K562 (cell line): ENCODE results near the gene TNFRSF6B. TPM values are rescaled to one million over a fixed set of nuclear protein-coding genes. Genes with fewer than 3 reads are reported as not detected.

Experiments
- ATAC-seq: fragments of 200-7000 bp; cut with Tn5 transposase; 3 replicates; pipeline ENCODE4 v1.9.1; 2020; ENCODE audit warnings: moderate library complexity
- BruUV-seq: library from RNA; stranded (reverse); fragments of 400-500 nt; replicated peaks from 2 replicates; lab custom pipeline; 2021; lab: Mats Ljungman, UMichigan
- CTCF ChIA-PET: fragments of 300-600 bp; formaldehyde crosslinking; extraction: SDS; loops from one replicate; lab custom pipeline; 2021; ENCODE audit warnings: low intra/inter-chr PET ratio; lab: Yijun Ruan, JAX
- POLR2A ChIA-PET: fragments of 300-600, 350-650 bp; sonication (Branson Sonifier 250); formaldehyde crosslinking; extraction: SDS; loops from one replicate; lab custom pipeline; 2021; ENCODE audit warnings: antibody characterized with exemption, inconsistent platforms; lab: Yijun Ruan, JAX
- DNase-seq, 4 experiments: peaks; one replicate each; pipeline versions ENCODE4 v3.0.0 to v3.0.0-alpha.2; 2011 to 2018; ENCODE audit warnings: low spot score in 3 of 4, mixed read lengths in 3 of 4; ENCODE audit errors: extremely low read depth in 1 of 4
- FAIRE-seq: peaks from 2 replicates; lab custom pipeline; 2011; peaks lifted over from hg19 to GRCh38; lab: Jason Lieb, UNC
- H2AFZ ChIP-seq: 2 replicates; pipeline ENCODE4 v1.6.0; 2011; ENCODE audit warnings: low read depth, low read length, control low read depth, inconsistent platforms
- H3K27ac ChIP-seq: fragments of 200-600 bp; 3 replicates; pipeline ENCODE4 v1.8.0; 2011; ENCODE audit warnings: low read depth, mild to moderate bottlenecking, control low read depth, inconsistent platforms, low read length, moderate library complexity, mixed read lengths; ENCODE audit errors: extremely low read depth
- H3K27me3 ChIP-seq, 2 experiments: fragments of 300-600 bp in 1 of 2; 2 replicates in 1 of 2; 3 replicates in 1 of 2; pipeline versions ENCODE4 v1.6.0 to v1.8.0; 2011; ENCODE audit warnings: inconsistent platforms in 2 of 2, low read length in 2 of 2, mild to moderate bottlenecking in 1 of 2, mixed read lengths in 1 of 2, moderate library complexity in 1 of 2; ENCODE audit not compliant: control insufficient read depth in 2 of 2, insufficient read depth in 2 of 2
- H3K36me3 ChIP-seq: fragments of 300-600 bp; 3 replicates; pipeline ENCODE4 v1.8.0; 2011; ENCODE audit warnings: mild to moderate bottlenecking, low read length, inconsistent platforms; ENCODE audit not compliant: control insufficient read depth, insufficient read depth
- H3K4me1 ChIP-seq, 2 experiments: fragments of 200-600 bp in 1 of 2; replicated peaks in 1 of 2; 2 replicates in 1 of 2; 3 replicates in 1 of 2; pipeline versions ENCODE4 v1.5.1 to v1.8.0; 2011; ENCODE audit warnings: inconsistent platforms in 2 of 2, low read length in 2 of 2, mild to moderate bottlenecking in 1 of 2, mixed read lengths in 1 of 2, moderate library complexity in 1 of 2; ENCODE audit not compliant: control insufficient read depth in 2 of 2, insufficient read depth in 2 of 2
- H3K4me2 ChIP-seq: 2 replicates; pipeline ENCODE4 v1.6.1; 2011; ENCODE audit warnings: low read length, control low read depth, inconsistent platforms, mixed read lengths; ENCODE audit not compliant: insufficient read depth
- H3K4me3 ChIP-seq: fragments of 200-600 bp; sonication (generic), shearing (Covaris generic); 2 replicates; pipeline ENCODE4 v1.5.1; 2016; ENCODE audit warnings: control low read depth, inconsistent platforms
- H3K79me2 ChIP-seq: fragments of 200-600 bp; 3 replicates; pipeline ENCODE4 v1.8.0; 2011; ENCODE audit warnings: low read length, inconsistent platforms; ENCODE audit not compliant: control insufficient read depth, insufficient read depth
- H3K9ac ChIP-seq, 2 experiments: 2 replicates each; pipeline versions ENCODE4 v1.6.0 to v1.6.1; 2011; ENCODE audit warnings: low read depth in 2 of 2, low read length in 2 of 2, control low read depth in 1 of 2, inconsistent platforms in 1 of 2, mild to moderate bottlenecking in 1 of 2, mixed read lengths in 1 of 2; ENCODE audit not compliant: insufficient read depth in 1 of 2
- H3K9me1 ChIP-seq: one replicate; pipeline ENCODE4 v1.6.0; 2011; ENCODE audit warnings: inconsistent platforms, mild to moderate bottlenecking, low read length, moderate library complexity; ENCODE audit not compliant: control insufficient read depth, insufficient read depth
- H3K9me3 ChIP-seq: replicated peaks from 2 replicates; pipeline ENCODE4 v1.5.1; 2011; ENCODE audit warnings: low read depth, low read length, inconsistent platforms; ENCODE audit not compliant: control insufficient read depth, insufficient read depth
- H4K20me1 ChIP-seq: replicated peaks from 2 replicates; pipeline ENCODE4 v1.6.1; 2011; ENCODE audit warnings: low read length, inconsistent platforms, mixed read lengths; ENCODE audit not compliant: control insufficient read depth, insufficient read depth
- KDM1A ChIP-seq, 2 experiments: fragments of 450-650 bp; IDR thresholded peaks; 2 replicates each; pipeline ENCODE4 v1.6.1; 2016; ENCODE audit warnings: mild to moderate bottlenecking in 2 of 2
- TRIM24 ChIP-seq, 2 experiments: fragments of 450-650 bp; IDR thresholded peaks; 2 replicates each; pipeline ENCODE4 v1.6.1; 2016
- ZNF324 ChIP-seq: fragments of 250-450 bp; sonication (Bioruptor Pico); IDR thresholded peaks from 2 replicates; pipeline ENCODE4 v1.4.0; 2020; ENCODE audit warnings: mild to moderate bottlenecking
- WGBS: fragments of 100-300 bp; shearing (Covaris generic); methylation state at CpG from one replicate; pipeline ENCODE4 v1.1.6; 2016; ENCODE audit warnings: low coverage, mixed read lengths; ENCODE audit not compliant: insufficient coverage; ENCODE audit errors: missing lambda C conversion rate; 5-methylcytosine and 5-hydroxymethylcytosine counted together
- in situ Hi-C: fragments of 300-500 bp; cut with MboI; formaldehyde crosslinking; loops from 4 replicates; pipeline ENCODE4 v1.15.0; 2018; ENCODE audit warnings: inconsistent platforms, mixed read lengths
- intact Hi-C: fragments of 100-400 bp; cut with micrococcal nuclease; formaldehyde crosslinking; loops from 2 replicates; pipeline ENCODE4 v1.14.2; 2022
- polyA plus RNA-seq, 8 experiments: library from polyadenylated mRNA; depleted of rRNA in 4 of 8; stranded (reverse) in 5 of 8; unstranded in 3 of 8; fragments of >200 nt; fragmentation: Nextera tagmentation in 2 of 8; fragmentation: Illumina TruSeq in 1 of 8; extraction: Ambion mirVana in 2 of 8; extraction: Trizol in 1 of 8; gene quantifications; 2 replicates each; pipeline versions ENCODE4 v1.2.1 to v1.2.3, GENCODE V29; 2011 to 2014; ENCODE audit warnings: inconsistent platforms in 1 of 8, missing spikeins in 1 of 8
- total RNA-seq, 7 experiments: library from RNA; depleted of rRNA in 6 of 7; stranded (reverse); fragments of >200 nt in 6 of 7; fragmentation: Illumina TruSeq in 2 of 7; extraction: Trizol in 2 of 7; gene quantifications; 2 replicates each; pipeline versions ENCODE4 v1.2.1 to v1.2.3, GENCODE V29; 2011 to 2021; ENCODE audit warnings: low replicate concordance in 1 of 7
- TF ChIP-seq, protein P1 (sequence below): fragments of 450-650 bp; IDR thresholded peaks from 2 replicates; pipeline ENCODE4 v1.6.1; 2018; ENCODE audit warnings: mild to moderate bottlenecking, low read depth; ENCODE audit not compliant: partially characterized antibody

The TNFRSF6B gene
- total and polyA plus RNA-seq, 9 of the 15 experiments (the other 6 are each of a cell fraction or from before 2014, with no cell fraction given) = 0.10 to 3.5 (median 0.32) TPM; not detected in 6

- Histone ChIP-seq H4K20me1 (no peaks in the 10 kb centered on the region), H3K36me3 (peaks cover 80% of the 10 kb centered on the region)
- TF ChIP-seq, protein P1, sequence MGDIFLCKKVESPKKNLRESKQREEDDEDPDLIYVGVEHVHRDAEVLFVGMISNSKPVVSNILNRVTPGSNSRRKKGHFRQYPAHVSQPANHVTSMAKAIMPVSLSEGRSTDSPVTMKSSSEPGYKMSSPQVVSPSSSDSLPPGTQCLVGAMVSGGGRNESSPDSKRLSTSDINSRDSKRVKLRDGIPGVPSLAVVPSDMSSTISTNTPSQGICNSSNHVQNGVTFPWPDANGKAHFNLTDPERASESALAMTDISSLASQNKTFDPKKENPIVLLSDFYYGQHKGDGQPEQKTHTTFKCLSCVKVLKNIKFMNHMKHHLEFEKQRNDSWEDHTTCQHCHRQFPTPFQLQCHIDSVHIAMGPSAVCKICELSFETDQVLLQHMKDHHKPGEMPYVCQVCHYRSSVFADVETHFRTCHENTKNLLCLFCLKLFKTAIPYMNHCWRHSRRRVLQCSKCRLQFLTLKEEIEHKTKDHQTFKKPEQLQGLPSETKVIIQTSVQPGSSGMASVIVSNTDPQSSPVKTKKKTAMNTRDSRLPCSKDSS = peak; percentile 47
- TF ChIP-seq KDM1A (IDR thresholded peaks at IDR 0.05) (no peak), TRIM24 (IDR thresholded peaks at IDR 0.05) (0 out of 4 replicates have a peak, but pooled peaks of 1 of the 2 experiments have one; percentile 10), ZNF324 (peak; percentile 91)
- TF ChIP-seq, all 486 proteins: peak for 3
- Histone ChIP-seq H3K9me1 (no peaks in the 10 kb centered on the region), H3K4me2 (no peak overlapping the region), H3K9me3 (peaks cover 22% of the 10 kb centered on the region), H3K27me3 (no peaks in the 10 kb centered on the region), H3K27ac (no peak overlapping the region), H2AFZ (no peak overlapping the region), H3K4me1 (peaks cover 0 to 4% of the 10 kb centered on the region in 2 experiments; a peak in 1 of 5 replicates), H3K79me2 (peaks cover 45% of the 10 kb centered on the region), H3K9ac (no peak overlapping the region), H3K4me3 (no peak overlapping the region)
- intact Hi-C loops = no loop called here
- in situ Hi-C loops = loop anchor here (5.0 kb wide), 1 partner anchor 57 kb away; no protein-coding TSS in a partner anchor
- POLR2A ChIA-PET = interaction anchor here (1.1 kb wide), 1 partner anchor 57 kb away, joined by 3 read pairs; the partner anchor contains the start of gene RTEL1
- ATAC-seq = no peak
- DNase-seq = no peak
- CTCF ChIA-PET = no interaction called here
- over 99% methylated on average over 5 of the region's 5 CpGs for WGBS
- no TSS peak for BruUV-seq
- no peak for FAIRE-seq
Measured at GRCh38 chr20:63714858-63715257, 18.4 kb downstream of the TNFRSF6B start.
